Cardiac septum (tissue), 1 donor: ENCODE measurements around the gene ZNF45. TPM values are rescaled to one million over a fixed set of nuclear protein-coding genes. Genes with fewer than 3 reads are reported as not detected.
"Not testable (repeated sequence)": the region's sequence is repeated elsewhere in the genome, so short reads cannot be mapped to it uniquely, and the experiment has no call there.

Source experiments
- DNase-seq: peaks from one replicate; pipeline ENCODE4 v3.0.0-alpha.2; 2020; ENCODE audit warnings: low spot score
- intact Hi-C: fragments of 100-400 bp; cut with DNase I; formaldehyde crosslinking; loops from one replicate; pipeline ENCODE4 v1.14.0; 2022
- total RNA-seq: library from RNA; stranded (reverse); fragmentation: NEBNext Ultra II Directional; extraction: Animal tissue kit (Norgen Biotek cat#: 25700); gene quantifications from one replicate; pipeline ENCODE4 v1.2.1, GENCODE V29; 2021
- donor health status: DM: no; HTN: no; CAD: no.

The ZNF45 gene
- total RNA-seq, 1 donor from 2014 or later = 7.0 TPM

DNA sequence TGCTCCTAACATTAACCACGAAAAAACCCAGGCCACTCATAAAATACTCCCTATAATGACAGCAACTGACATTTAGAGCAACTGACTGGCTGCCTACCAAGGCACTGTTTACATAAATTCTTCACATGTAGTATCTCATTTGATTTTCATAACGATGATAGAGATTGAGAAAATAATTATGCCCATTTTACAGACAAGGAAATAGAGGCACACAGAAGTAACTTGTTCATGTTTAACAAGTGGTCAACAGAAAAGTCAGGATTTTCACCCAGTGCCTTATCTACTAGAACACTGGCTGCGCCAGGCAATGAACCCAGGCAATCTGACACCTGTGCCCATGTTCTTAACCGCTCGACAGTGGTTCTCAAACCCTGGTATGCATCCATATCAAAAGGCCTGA is 6.3 kb downstream of the ZNF45 start:
- DNase-seq = no peak
- intact Hi-C loops = no loop called here

- no peak for DNase-seq
- intact Hi-C loops = no loop called here
Observed at GRCh38 chr19:43923875-43924274, 11.2 kb downstream of the ZNF45 start.

GRCh38 chr19:43914051-43914450 is 21.0 kb downstream of the ZNF45 start:
- DNase-seq = no peak

DNA sequence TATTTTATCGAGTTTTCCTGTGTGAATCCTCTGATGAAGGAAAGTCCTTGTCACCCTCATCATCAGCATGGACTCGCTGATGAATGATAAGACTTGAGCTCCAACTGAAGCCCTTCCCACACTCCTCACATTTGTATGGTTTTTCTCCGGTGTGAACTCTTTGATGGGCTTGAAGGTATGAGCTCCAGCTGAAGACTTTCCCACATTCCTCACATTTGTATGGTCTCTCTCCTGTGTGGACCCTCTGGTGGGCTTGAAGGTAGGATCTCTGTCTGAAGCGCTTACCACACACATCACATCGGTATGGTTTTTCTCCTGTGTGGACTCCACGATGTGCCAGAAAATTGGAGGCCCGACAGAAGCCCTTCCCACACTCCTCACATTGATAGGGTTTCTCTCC is 21.7 kb downstream of the ZNF45 start:
- intact Hi-C loops = no loop called here
- no peak for DNase-seq

More at GRCh38 chr19:43914051-43914450, 21.0 kb downstream of the ZNF45 start:
- intact Hi-C loops = no loop called here

GRCh38 chr19:43910884-43911283 is 24.2 kb downstream of the ZNF45 start:
- intact Hi-C loops = no loop called here
- DNase-seq = no peak

DNA sequence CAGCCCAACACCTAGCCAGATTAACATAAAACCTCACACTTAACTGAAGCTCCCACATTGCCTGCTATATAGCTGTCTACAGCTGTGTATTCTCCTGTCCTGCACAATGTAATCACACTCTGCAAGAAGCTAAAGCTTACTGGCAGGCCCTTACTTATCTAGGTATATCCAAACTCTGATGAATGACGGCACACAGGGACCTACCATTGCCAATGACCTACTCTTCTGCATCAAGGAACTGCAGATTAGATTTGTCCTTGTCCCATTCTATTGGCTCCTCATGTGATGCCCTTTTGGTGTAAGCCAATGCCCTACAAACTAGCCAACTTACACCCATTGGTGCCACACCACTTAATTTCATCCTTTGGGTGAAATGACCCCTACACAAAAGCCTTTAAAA is 26.4 kb downstream of the ZNF45 start:
- DNase-seq = no peak
- intact Hi-C loops = no loop called here

DNA sequence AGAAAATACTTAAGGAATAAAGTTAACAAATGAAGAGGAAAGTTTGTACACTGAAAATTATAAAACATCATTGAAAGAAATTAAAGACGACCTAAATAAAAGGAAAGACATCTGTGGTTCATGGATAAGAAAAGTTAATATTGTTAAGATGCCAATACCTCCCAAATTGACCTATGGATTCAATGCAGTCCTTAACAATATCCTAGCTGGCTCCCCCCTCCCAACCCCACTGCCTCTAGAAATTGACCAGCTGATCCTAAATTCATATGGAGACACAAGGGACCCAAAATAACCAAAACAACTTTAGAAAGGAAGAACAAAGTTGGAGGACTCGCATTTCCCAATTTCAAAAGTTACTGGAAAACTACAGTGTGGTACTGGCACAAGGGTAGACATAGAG is 28.3 kb downstream of the ZNF45 start:
- intact Hi-C loops = no loop called here
- DNase-seq = no peak

GRCh38 chr19:43905897-43906296 is 29.2 kb downstream of the ZNF45 start:
- no peak for DNase-seq
- intact Hi-C loops = no loop called here

- intact Hi-C loops = loop anchor here (2.0 to 5.0 kb wide), 2 partner anchors 32 to 50 kb away; partner anchors contain the start of genes ZNF221 and ZNF45
- DNase-seq = no peak
Observed at GRCh38 chr19:43902399-43902798, 32.7 kb downstream of the ZNF45 start.

DNA sequence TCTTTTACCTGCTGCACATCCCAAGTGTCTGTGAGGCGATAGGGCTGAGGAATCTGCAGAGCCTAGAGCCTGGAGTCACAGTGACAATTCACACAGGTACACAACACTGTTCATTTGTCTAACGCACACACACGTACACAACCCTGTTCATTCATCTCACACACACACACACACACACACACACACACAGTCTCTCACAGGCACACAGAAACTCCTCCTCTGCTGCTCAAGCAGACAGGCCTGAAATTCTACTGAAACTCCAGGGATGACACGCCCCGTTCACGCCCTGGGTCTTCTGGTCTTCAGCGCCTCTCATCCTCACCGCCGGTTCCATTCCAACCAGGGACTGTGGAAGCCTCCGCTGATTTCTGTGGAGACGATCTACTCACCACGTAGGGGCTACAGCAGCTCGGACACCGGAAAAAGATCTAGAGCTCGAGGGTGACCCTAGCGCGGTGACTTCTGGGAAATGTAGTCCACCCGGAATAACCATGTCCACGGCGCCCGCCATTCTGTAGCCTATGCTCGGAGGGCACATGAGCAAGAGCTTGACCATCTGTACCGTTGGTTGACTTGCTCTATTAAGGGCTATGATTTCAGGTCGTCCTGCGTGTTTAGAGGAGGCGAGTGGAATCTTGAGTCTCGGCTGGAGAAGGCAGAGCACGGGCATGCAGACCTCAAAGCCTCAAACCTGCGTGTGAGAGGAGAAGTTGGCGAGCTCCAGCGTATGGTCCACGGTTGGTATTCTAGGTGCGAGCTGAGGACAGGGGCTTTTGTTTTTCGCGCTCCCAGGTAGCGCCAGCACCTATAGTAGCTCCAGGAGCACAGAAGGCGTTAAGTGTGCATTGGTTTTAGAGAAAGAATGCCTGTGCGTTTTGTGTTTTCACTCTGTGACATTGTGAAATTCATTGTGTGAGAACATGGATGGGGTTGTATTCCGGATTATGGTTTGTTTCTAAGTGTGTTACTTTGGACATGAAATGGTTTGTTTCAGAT is 33.4 kb downstream of the ZNF45 start:
- peak; percentile 93 for DNase-seq
- intact Hi-C loops = loop anchor here (2.0 to 5.0 kb wide), 2 partner anchors 33 to 51 kb away; partner anchors contain the start of genes ZNF221 and ZNF45

DNA sequence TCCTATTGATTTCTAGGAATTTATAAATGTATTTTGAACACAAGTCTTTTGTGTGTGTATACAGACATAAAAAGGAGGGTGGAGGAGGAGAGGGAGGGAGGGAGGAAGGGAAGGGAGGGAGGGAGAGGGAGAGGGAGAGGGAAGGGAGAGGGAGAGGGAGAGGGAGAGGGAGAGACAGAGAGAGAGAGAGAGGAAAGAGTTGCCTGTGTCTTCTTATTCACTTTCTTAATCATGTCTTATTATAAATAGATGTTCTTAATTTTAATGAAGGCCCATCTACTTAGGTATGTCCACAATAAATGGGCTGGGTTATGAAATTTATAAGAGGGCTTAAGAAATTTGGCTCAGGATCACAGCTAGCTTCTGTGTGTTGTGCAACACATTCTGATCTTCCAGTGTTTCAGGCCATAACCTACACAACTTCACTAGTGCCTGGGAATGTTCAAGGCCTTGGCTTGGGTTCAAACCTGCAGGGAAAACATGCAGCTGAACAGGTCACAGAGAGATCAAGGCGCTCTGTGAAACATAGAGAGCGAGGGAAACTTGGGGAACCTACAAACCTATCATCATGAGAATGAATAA is 39.3 kb downstream of the ZNF45 start:
- intact Hi-C loops = no loop called here
- DNase-seq = no peak

GRCh38 chr19:43883864-43884263 is 51.2 kb downstream of the ZNF45 start, which contains the start of gene ZNF404:
Gene ZNF404 (minus strand): TSS chr19:43883964.
- no peak for DNase-seq
- intact Hi-C loops = no loop called here

- intact Hi-C loops = no loop called here
- no peak for DNase-seq
Observed at GRCh38 chr19:43880483-43880882, 54.6 kb downstream of the ZNF45 start.

DNA sequence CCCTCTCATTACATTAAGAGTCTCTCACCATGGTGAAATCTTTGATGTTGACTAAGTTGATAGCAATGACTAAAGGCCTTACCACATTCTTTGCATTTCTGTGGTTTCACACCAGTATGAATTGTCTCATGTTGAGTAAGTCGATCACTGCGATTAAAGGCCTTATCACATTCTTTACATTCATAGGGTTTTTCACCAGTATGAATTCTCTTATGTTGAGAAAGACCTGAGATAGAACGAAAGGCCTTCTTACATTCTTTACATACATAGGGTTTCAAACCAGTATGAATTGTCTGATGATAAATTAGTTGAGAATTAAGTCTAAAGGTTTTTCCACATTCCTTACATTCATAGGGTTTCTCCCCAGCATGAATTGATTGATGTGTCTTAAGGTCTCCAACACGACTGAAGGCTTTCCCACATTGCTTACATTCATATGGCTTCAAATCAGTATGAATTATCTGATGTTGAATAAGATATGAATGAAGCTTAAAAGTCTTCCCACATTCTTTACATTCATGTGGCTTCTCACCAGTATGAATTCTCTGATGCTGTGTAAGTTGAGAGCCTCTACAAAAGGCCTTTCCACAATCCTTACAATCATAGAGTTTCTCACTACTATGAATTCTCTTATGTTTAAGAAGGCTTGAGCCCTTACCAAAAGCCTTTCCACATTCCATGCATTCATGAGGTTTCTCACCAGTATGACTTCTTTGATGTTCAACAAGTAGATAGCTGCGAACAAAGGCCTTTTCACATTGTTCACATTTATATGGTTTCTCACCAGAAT is 62.3 kb downstream of the ZNF45 start:
- no peak for DNase-seq
- intact Hi-C loops = no loop called here

- intact Hi-C loops, DNase-seq: not testable (repeated sequence)
Observed at GRCh38 chr19:43866923-43867322, 68.2 kb downstream of the ZNF45 start.

Other genes starting within 250 kb of the ZNF45 start
- gene IRGC, start 219.2 kb downstream of the ZNF45 start, total RNA-seq = not detected
- 17.2 TPM for gene SMG9, start 180.3 kb downstream of the ZNF45 start, total RNA-seq
- 0.43 TPM for gene KCNN4, start 154.3 kb downstream of the ZNF45 start, total RNA-seq
- 1.3 TPM for gene LYPD5, start 132.8 kb downstream of the ZNF45 start, total RNA-seq
- 15.2 TPM for gene ZNF283, start 108.0 kb downstream of the ZNF45 start, total RNA-seq
- gene ZNF404, start 51.3 kb downstream of the ZNF45 start, total RNA-seq = 8.4 TPM
- 4.7 TPM for gene ZNF221, start 15.9 kb upstream of the ZNF45 start, total RNA-seq
- 6.4 TPM for gene ZNF155, start 48.9 kb upstream of the ZNF45 start, total RNA-seq
- 2.3 TPM for gene ZNF230, start 67.7 kb upstream of the ZNF45 start, total RNA-seq
- gene ZNF222, start 90.1 kb upstream of the ZNF45 start, total RNA-seq = 3.6 TPM
- 2.2 TPM for gene ZNF223, start 116.8 kb upstream of the ZNF45 start, total RNA-seq
- 1.4 TPM for gene ZNF284, start 136.9 kb upstream of the ZNF45 start, total RNA-seq
- 12.9 TPM for gene ZNF224, start 159.1 kb upstream of the ZNF45 start, total RNA-seq
- 3.3 TPM for gene ZNF225, start 178.1 kb upstream of the ZNF45 start, total RNA-seq
- 9.6 TPM for gene ZNF234, start 206.3 kb upstream of the ZNF45 start, total RNA-seq
- gene ZNF226, start 229.8 kb upstream of the ZNF45 start, total RNA-seq = 25.6 TPM